Measurements from ENCODE around the gene IFT122. TPM values are rescaled to one million over a fixed set of nuclear protein-coding genes. Genes with fewer than 3 reads are reported as not detected.

The IFT122 gene
- total and polyA plus RNA-seq, 2 donors (not counting 3 experiments of a cell fraction or from before 2014, with no cell fraction given) = 38.4 to 41.7 TPM

DNA sequence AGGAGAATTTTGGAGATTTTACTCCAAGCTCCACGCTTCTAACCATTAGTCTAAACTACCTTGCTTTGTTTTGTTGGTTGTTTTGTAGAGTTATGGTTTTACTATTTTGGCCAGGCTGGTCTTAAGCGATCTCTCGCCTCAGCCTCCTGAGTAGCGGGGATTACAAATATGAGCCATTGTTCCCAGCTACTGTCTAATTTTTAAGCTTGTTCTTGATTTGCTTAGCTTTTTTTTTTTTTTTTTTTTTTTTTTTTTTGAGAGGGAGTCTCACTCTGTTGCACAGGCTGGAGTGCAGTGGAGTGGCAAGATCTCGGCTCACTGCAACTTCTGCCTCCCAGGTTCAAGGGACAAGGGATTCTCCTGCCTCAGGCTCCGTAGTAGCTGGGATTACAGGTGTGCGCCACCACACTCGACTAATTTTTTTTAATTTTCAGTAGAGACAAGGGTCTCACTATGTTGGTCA is 40.1 kb upstream of the IFT122 start:
- Histone ChIP-seq H2AFZ (ENCODE audit: low read depth, low read length) (peak overlapping the region; percentile 75), H3K27ac (ENCODE audit: insufficient read depth, low read depth, low read length) (peak overlapping the region; percentile 84), H3K79me2 (ENCODE audit: control insufficient read depth, insufficient read depth, low read length) (peaks cover 43% of the 10 kb centered on the region), H3K9me1 (replicated peaks; ENCODE audit: control insufficient read depth, extremely low read depth, insufficient read depth, low read length) (no peaks in the 10 kb centered on the region), H3K27me3 (ENCODE audit: control insufficient read depth in 2 of 2, insufficient read depth in 2 of 2, low read length in 2 of 2) (no peaks in the 10 kb centered on the region), H4K20me1 (replicated peaks; ENCODE audit: control insufficient read depth, extremely low read depth, insufficient read depth, low read length) (no peaks in the 10 kb centered on the region), H3K36me3 (ENCODE audit: control insufficient read depth in 2 of 2, extremely low read depth in 1 of 2, insufficient read depth in 2 of 2, low read length in 2 of 2) (peaks cover 0 to 5% of the 10 kb centered on the region in 2 experiments), H3K4me2 (ENCODE audit: insufficient read depth, low read length) (peak overlapping the region; percentile 83), H3K9me3 (replicated peaks; ENCODE audit: control insufficient read depth, insufficient read depth, low read length) (no peaks in the 10 kb centered on the region), H3K4me1 (ENCODE audit: control insufficient read depth, extremely low read depth, insufficient read depth, low read length) (peaks cover 4% of the 10 kb centered on the region), H3K9ac (replicated peaks; ENCODE audit: extremely low read depth, insufficient read depth, low read length) (peak overlapping the region; percentile 83), H3K4me3 (replicated peaks in 1 of 3; ENCODE audit: insufficient read depth in 1 of 3, low read depth in 1 of 3, low read length in 3 of 3) (peak overlapping the region in 1 of 3 experiments; percentile 81)
- DNase-seq (ENCODE audit: low read depth, low spot score) = no peak
- intact Hi-C loops (cut with micrococcal nuclease) (loop anchor here (1.0 to 2.0 kb wide), 4 partner anchors 11 to 41 kb away; partner anchors contain the start of genes EFCAB12 and IFT122), dilution Hi-C loops (cut with MboI; ENCODE audit: extremely low pct_ligation_motif_present, low sequenced_read_pairs) (no loop called here)
- ChIA-PET CTCF (interaction anchor here (0.6 to 2.4 kb wide), 7 partner anchors 9 to 28 kb away, joined by 3 to 22 read pairs (median 4); no protein-coding TSS in a partner anchor), POLR2A (interaction anchor here (0.6 kb wide), 1 partner anchor 24 kb away, joined by 3 read pairs; no protein-coding TSS in a partner anchor)
- TF ChIP-seq POLR2AphosphoS5 (IDR thresholded peaks at IDR 0.05; ENCODE audit: insufficient read depth, low read depth, low read length) (peak; percentile 42), MYC (IDR thresholded peaks at IDR 0.05; ENCODE audit: low read depth, low read length) (no peak), POLR2A (IDR thresholded peaks at IDR 0.05; ENCODE audit: low read depth, low read length) (peak; percentile 37)
- FAIRE-seq = peak; percentile 44
- BruUV-seq (replicated peaks) = TSS peak; percentile 99

GRCh38 chr3:129402210-129402609 is 37.8 kb upstream of the IFT122 start:
- intact Hi-C loops (cut with micrococcal nuclease) (no loop called here), dilution Hi-C loops (cut with MboI; ENCODE audit: extremely low pct_ligation_motif_present, low sequenced_read_pairs) (no loop called here)
- Histone ChIP-seq H3K4me2 (ENCODE audit: insufficient read depth, low read length) (no peak overlapping the region), H3K9me3 (replicated peaks; ENCODE audit: control insufficient read depth, insufficient read depth, low read length) (no peaks in the 10 kb centered on the region), H3K4me3 (replicated peaks in 1 of 3; ENCODE audit: insufficient read depth in 1 of 3, low read depth in 1 of 3, low read length in 3 of 3) (no peak overlapping the region), H3K36me3 (ENCODE audit: control insufficient read depth in 2 of 2, extremely low read depth in 1 of 2, insufficient read depth in 2 of 2, low read length in 2 of 2) (no peaks in the 10 kb centered on the region), H3K9me1 (replicated peaks; ENCODE audit: control insufficient read depth, extremely low read depth, insufficient read depth, low read length) (no peaks in the 10 kb centered on the region), H3K4me1 (ENCODE audit: control insufficient read depth, extremely low read depth, insufficient read depth, low read length) (peaks cover 4% of the 10 kb centered on the region), H3K27me3 (ENCODE audit: control insufficient read depth in 2 of 2, insufficient read depth in 2 of 2, low read length in 2 of 2) (peaks cover 0 to 5% of the 10 kb centered on the region in 2 experiments), H2AFZ (ENCODE audit: low read depth, low read length) (no peak overlapping the region), H3K27ac (ENCODE audit: insufficient read depth, low read depth, low read length) (no peak overlapping the region), H3K79me2 (ENCODE audit: control insufficient read depth, insufficient read depth, low read length) (peaks cover 20% of the 10 kb centered on the region), H3K9ac (replicated peaks; ENCODE audit: extremely low read depth, insufficient read depth, low read length) (no peak overlapping the region), H4K20me1 (replicated peaks; ENCODE audit: control insufficient read depth, extremely low read depth, insufficient read depth, low read length) (no peaks in the 10 kb centered on the region)
- BruUV-seq (replicated peaks) = no TSS peak
- TF ChIP-seq EZH2 (IDR thresholded peaks at IDR 0.05; ENCODE audit: borderline replicate concordance, low read depth, low read length, severe bottlenecking) (no peak), GATA2 (IDR thresholded peaks at IDR 0.05; ENCODE audit: insufficient read depth, insufficient read length, low read depth, low read length) (no peak)
- POLR2A ChIA-PET = no interaction called here
- DNase-seq (ENCODE audit: low read depth, low spot score) = no peak
- CTCF ChIA-PET = interaction anchor here (0.7 to 1.0 kb wide), 2 partner anchors 12 kb away, joined by 3 to 4 read pairs; no protein-coding TSS in a partner anchor
- no peak for FAIRE-seq

Data from endothelial cell of umbilical vein (primary cell).